Midbrain (tissue), 1 donor: ENCODE results near the gene PLEKHS1.

Experiments
- DNase-seq: peaks from one replicate; lab custom pipeline; 2025; lab: John Stamatoyannopoulos, UW

Gene PLEKHS1

DNA sequence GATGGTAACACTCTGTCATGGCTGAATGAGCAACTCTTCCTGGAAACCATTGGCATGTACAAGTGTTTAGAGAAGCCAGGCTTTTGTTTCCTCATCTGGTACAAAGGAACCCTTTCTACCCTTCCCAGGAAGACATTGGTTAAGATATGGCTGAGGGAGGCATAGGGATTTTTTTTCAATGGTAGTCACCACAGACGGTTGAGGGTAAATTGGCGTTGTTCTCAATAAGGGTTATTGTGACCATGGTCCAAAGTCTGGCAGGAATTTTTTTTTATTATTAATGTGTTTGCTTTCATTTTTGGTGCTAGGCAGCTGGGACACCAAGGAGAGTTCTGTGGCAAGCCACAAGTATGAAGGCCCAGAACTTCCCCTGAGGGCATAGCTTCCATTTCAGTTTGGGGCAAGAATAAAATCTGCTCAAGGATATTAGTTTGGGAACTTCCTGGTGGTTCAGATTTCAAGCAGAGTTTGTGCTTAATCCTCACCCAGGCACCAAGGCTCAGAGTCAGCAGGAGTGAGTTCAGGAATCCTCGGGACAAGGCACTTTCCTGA, at the start of gene PLEKHS1:
TSS of gene PLEKHS1 (plus strand) at position 502 of the 552 bp plus-strand sequence. CDS start 3,596 bp downstream, outside the sequence.
- no peak for DNase-seq

DNA sequence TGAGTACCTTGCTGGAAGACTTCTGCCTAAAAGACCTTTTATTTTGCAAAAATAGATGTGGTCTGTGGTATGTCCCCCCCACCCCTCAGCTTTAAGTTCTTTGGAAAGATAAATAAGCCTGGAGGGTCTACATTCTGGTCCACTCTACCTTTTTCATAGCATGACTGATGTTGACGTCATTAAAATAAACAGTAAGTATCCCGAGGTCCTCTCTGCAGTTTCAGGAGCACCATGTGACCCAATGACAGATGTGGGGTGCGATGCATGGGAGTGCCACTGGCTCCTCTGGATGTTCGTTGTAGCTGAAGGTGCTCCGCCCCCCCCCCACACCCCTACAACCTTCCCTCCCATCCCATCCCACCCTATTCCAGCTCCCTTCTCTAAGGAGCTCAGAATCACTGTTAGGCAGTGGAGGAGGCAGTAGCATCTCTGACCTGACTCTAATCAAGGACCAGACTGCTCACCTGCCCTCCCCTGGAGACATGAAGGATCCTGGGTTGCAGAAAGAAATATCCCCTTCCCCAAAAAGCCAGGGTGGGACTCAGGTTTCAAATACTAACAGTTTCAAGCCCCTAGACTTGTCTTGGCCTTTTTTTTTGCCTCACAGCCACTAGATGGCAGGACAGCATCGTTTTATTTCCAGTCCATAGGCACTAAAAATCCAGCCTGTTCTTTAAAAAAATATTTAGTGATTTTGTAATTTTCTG, 46.7 kb upstream of the PLEKHS1 start:
- peak; percentile 56 for DNase-seq

DNA sequence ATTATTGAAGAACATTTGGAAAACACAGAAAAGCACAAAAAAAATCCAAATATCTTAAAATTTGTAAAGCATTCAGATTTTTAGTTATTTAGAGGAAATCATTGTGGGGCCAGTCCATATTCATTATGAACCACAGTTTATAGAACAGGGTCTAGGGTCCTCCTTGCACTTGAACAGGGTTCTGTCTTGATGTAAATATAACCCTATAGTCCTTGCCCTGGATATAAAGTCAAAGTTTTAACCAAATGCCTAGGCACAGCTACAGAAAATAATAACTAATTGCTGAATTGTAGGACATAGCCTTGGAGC, 46.2 kb upstream of the PLEKHS1 start:
- DNase-seq = no peak

DNA sequence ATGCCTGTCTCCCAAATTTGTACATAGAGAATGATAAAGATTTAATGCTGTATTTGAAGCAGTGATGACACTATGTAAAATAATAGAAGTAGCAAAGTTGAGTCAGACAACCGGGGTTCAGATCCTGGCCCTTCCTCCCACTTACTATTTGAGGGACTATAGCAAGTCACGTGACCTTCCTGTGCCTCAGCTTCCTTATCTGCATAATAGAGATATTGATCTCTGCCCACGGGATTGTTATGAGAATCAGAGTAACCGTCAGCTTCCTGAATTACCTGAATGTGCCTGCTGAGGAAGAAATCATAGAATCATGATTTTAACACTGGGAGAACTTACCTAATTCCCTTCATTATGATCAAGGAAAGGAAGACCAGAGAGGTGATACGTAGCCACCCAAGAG, 44.9 kb upstream of the PLEKHS1 start:
- DNase-seq = no peak

DNA sequence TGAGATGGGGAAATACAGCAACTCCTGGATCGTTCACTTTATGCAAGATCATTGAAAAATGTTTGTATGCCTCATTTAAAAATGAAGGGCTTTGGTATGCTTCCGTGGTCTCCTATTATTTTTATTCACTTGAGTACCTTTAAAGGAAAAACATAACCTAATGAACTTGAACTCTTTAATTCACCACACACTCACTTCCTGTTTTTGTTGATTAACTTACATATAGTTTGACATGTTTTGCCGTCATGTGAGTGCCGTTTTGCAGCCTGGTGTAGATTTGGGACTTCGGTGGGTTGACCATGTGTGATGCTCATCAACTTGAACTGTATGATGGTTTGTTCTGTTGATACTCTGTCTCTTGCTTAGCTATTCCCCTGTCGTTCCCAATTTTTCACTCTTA, 42.8 kb upstream of the PLEKHS1 start:
- no peak for DNase-seq

DNA sequence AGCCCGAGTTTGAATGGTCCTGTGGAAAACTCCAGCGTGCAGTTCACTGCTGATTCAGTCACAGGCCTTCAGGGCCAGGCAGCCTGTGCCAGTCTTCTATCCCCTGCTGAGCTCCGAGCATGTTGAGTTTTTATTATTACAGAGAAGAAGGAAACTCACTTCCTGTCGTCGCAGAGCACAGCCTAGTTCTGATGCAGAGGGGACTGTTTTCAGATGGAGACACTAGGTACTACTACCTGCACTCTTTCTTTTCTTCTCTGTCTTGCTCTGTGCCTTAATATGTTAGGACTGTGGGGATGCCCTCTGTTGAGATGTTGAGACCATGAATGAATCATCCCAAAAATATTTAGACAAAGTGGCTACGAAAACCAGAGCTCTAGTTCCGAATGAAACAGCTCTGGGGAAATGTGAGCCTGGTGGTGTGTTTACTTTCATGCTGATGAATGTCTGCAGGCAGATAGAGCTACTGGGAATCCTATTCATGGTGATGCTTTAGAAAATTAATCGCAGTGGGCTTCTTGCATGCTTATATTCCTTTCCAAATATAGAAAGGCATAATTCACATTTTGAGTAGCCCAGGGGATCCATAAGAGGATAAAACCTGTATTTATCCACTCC, 42.2 kb upstream of the PLEKHS1 start:
- DNase-seq = no peak

DNA sequence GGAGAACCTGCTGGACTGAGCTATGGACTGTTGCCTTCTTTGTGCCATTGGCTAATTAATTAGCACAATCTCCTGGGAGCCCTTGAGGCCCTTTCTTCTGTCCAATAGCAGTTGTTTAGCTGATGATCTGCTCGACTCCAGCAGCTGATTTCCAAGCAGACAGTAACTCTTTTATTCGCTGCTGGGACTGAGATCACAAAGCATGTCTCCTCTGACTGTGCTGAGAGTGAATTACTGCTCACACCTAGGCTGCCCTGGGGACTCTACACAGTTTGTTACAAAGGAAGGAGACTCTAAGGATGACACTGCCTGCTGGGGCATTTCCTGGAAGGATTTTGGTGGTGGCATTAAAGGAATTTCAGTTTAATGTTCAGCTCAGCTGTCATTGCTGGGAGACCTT, 40.3 kb upstream of the PLEKHS1 start:
- DNase-seq = peak; percentile 14

- no peak for DNase-seq
Observed at GRCh38 chr10:113712024-113712423, 39.5 kb upstream of the PLEKHS1 start.

DNA sequence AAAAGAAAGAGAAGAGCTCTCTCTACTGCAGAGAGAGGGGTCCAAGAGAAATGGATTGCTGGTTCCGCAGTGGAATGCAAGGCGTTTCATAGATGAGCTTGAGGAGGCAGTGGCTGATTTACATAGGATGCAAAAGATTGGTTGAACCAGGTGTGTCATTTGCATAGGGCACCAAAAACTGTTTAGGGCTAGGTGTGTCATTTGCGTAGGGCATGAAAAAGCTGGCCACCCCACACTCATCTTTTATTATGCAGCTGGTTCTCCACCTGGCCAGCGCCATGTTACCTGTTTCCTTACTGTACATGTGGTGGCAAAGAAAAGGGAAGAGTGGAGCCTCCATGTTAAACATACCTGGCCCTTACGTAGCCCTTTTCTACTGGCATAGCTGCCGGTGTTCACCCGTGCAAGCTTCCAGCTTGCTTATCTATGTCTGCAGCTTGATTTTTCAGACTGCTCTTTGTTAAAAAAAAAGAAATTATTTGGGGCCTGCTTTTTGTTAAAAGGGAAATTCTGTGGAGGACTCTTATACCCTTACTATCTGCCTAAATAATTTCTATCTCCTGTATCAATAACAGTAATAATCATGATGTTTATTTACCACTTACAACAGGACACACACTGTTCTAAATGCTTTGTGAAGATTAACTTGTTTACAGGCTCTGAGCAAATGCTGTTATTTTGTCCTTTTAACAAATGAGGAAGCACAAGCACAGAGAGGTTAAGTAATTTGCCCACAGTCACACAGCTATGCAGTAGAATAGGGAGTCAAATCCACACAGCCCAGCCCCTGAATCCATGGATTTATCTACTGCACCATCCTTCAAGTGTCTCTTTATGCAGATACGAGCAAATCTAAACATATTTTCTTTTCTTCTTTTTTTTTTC, 38.5 kb upstream of the PLEKHS1 start:
- no peak for DNase-seq

DNA sequence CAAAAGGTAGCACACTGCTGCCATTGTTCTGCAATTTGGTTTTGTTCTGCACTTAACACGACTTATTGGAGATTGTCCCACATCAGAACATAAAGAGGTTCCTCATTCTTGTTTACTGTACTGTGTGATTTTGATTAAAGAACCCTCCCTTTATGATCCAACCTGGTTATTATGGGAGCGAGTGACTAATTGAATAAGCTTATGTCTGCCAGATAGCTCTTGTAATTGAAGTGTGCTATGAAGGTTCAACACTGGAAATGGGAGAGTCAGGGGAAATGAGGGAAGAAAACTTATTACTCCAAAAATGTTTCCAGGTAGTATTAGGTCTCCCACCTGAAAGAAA, 37.9 kb upstream of the PLEKHS1 start:
- DNase-seq = no peak

GRCh38 chr10:113716109-113716910, 35.2 kb upstream of the PLEKHS1 start:
- DNase-seq = no peak

GRCh38 chr10:113718969-113719822, 32.3 kb upstream of the PLEKHS1 start:
- DNase-seq = no peak

DNA sequence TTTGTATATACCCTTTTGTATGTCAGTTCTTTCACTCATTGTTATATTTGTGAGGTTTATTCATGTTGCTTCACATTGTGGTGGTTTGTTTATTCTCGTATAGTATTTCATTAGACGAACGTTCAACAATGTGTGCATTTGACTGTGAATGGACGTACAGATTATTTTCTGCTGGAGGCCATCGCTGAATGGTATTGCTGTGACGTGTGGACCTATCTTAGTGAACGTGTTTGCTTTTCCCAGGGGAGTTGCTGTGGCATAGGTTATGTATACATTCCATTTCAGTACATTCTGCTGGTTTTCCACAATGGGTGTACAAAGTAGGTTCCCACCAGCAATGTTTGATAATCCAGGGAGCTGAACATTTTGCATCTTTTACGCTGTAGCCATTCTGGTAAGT, 31.1 kb upstream of the PLEKHS1 start:
- no peak for DNase-seq

DNA sequence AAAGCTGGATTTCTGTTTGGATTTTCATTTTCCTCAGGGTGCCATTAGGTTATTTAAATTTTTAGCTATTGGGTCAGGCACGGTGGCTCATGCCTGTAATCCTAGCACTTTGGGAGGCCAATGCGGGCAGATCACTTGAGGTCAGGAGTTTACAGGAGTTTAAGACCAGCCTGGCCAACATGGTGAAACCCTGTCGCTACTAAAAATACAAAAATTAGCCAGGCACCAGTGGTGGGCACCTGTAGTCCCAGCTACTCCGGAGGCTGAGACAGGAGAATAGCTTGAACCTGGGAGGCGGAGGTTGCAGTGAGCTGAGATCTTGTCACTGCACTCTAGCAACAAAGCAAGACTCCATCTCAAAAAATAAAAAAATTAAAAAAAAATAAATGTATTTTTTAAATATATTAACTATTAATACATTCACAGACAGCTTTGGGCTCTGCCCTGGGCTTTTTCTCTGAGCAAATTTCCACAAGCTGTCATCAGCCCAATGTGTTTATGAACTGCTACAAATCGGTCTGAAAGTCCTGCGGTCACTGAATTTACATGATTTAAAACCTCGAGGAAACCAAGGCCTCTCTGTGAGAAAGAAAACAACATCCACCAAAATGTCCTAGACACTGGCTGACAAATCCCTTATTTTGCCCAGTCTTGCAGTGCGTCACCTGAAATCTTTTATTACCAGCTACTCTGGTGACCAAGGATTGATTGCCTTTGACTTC, 19.2 kb upstream of the PLEKHS1 start:
- no peak for DNase-seq

GRCh38 chr10:113732966-113733365, 18.5 kb upstream of the PLEKHS1 start:
- DNase-seq = no peak

- DNase-seq = no peak
Observed at GRCh38 chr10:113733635-113734034, 17.8 kb upstream of the PLEKHS1 start.

DNA sequence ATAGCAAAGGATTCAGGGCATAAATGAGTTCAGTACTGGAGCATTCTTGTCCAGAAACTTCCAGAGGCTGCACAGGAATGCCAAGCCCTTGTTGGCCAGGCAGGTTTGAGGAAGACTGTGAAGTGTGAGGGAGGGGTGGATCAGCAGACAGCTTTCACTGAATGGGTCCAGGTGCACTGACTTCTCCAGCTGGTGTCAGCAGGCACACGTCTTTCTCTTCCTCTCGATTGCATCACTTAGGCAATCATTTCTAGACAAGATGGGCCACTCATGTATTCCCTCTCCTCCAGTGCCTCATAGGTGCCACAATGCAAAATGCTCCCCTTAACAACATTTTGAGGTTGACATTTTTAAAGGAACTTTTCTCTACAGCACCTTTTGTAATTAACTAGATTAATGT, 15.6 kb upstream of the PLEKHS1 start:
- no peak for DNase-seq

DNA sequence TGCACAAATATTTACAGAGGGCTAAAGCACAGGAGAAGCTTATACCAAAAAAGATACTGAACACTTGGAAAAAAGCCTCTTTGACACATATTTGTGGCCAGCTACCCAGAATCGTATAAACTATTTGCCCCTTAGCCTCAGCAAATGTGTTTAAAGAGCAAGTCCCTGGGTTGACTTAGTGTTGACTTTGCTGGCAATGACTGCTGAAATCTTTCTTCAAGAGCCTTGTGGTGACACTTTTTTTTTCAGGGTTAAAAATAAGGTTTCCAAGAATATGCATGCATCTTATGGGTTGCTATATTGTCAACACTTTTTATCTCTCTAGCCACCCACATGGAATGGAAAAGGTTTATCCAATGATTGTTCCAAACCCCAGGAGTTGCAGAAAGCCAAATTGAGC, 14.9 kb upstream of the PLEKHS1 start:
- no peak for DNase-seq

DNA sequence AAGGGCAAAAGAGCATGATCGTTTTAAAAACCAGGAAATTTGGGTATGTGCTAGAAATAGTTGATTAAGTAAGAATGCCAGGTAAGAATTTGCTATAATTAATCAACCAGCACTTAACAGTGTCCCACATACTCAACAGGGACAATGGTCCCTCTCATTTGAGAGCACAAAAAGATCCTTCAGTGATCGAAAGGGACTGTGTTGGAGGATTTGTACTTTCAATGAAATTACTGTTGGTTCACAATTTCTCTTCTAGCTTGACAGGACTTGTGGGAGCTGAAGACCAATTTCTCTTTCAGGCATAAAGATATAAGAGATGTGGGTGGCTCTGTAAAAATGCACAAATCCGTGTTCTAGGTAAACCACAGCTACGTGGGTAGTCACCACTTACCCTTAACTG, 12.5 kb upstream of the PLEKHS1 start:
- no peak for DNase-seq

DNA sequence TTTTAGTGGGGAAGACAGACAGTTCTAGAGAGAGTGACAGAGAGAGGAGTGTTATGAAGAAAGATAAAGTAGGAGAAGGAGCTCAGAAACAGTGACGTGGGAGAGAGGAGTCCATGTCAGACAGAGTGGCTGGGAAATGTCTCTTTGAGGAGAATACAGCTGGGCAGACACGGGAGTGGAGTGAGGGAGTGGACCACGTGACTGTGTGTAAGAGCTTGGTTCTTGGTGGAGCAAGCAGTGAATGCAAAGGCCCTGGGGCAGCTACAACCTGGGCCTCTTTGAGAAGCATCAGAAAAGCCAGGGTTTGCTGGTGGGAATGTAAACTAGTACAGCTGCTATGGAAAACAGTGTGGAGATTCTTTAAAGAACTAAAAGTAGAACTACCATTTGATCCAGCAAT, 11.9 kb upstream of the PLEKHS1 start:
- no peak for DNase-seq
